ENCODE data around the gene ABCA1. TPM values are rescaled to one million over a fixed set of nuclear protein-coding genes. Genes with fewer than 3 reads are reported as not detected.
"Not testable (repeated sequence)": the region's sequence is repeated elsewhere in the genome, so short reads cannot be mapped to it uniquely, and the experiment has no call there.

Gene ABCA1
- total and polyA plus RNA-seq, 4 donors = 10.2 to 43.0 (median 27.8) TPM

- H3K27ac ChIP-seq (ENCODE audit: low read depth, low read length) = peak overlapping the region; percentile 80
- peaks cover 20% of the 10 kb centered on the region for H3K4me1 ChIP-seq (ENCODE audit: control insufficient read depth, insufficient read depth, low read length)
- DNase-seq (ENCODE audit: low read depth in 4 of 6, low spot score in 6 of 6) = peak in 3 of 6 donors; percentile 10 to 75 (median 46)
- H3K9me3 ChIP-seq (ENCODE audit: control insufficient read depth, insufficient read depth, low read length) = no peaks in the 10 kb centered on the region
- WGBS (ENCODE audit: insufficient coverage) = under 1% methylated on average over 41 of the region's 44 CpGs
- H3K4me3 ChIP-seq (ENCODE audit: low read depth, low read length) = peak overlapping the region; percentile 62
- no peaks in the 10 kb centered on the region for H3K36me3 ChIP-seq (ENCODE audit: control insufficient read depth, insufficient read depth, low read length)
- H3K27me3 ChIP-seq (ENCODE audit: control insufficient read depth, insufficient read depth, low read length) = peaks cover 5% of the 10 kb centered on the region
Measured at GRCh38 chr9:104927216-104927911, 591 bp downstream of the ABCA1 start.

GRCh38 chr9:104923740-104924139 lies 4.2 kb downstream of the ABCA1 start:
- 92% methylated on average over 3 of the region's 4 CpGs for WGBS (ENCODE audit: insufficient coverage)
- peaks cover 5% of the 10 kb centered on the region for H3K27me3 ChIP-seq (ENCODE audit: control insufficient read depth, insufficient read depth, low read length)
- H3K27ac ChIP-seq (ENCODE audit: low read depth, low read length) = no peak overlapping the region
- no peak overlapping the region for H3K4me3 ChIP-seq (ENCODE audit: low read depth, low read length)
- no peaks in the 10 kb centered on the region for H3K9me3 ChIP-seq (ENCODE audit: control insufficient read depth, insufficient read depth, low read length)
- H3K36me3 ChIP-seq (ENCODE audit: control insufficient read depth, insufficient read depth, low read length) = no peaks in the 10 kb centered on the region
- no peak for DNase-seq (ENCODE audit: low read depth in 4 of 6, low spot score in 6 of 6)
- H3K4me1 ChIP-seq (ENCODE audit: control insufficient read depth, insufficient read depth, low read length) = peaks cover 20% of the 10 kb centered on the region

GRCh38 chr9:104923289-104923688 lies 4.7 kb downstream of the ABCA1 start:
- Histone ChIP-seq H3K4me1 (ENCODE audit: control insufficient read depth, insufficient read depth, low read length) (peaks cover 16% of the 10 kb centered on the region), H3K27me3 (ENCODE audit: control insufficient read depth, insufficient read depth, low read length) (peaks cover 5% of the 10 kb centered on the region), H3K9me3 (ENCODE audit: control insufficient read depth, insufficient read depth, low read length) (no peaks in the 10 kb centered on the region), H3K27ac (ENCODE audit: low read depth, low read length) (no peak overlapping the region), H3K4me3 (ENCODE audit: low read depth, low read length) (no peak overlapping the region), H3K36me3 (ENCODE audit: control insufficient read depth, insufficient read depth, low read length) (no peaks in the 10 kb centered on the region)
- DNase-seq (ENCODE audit: low read depth in 4 of 6, low spot score in 6 of 6) = no peak
- no CpG with 5 or more reads among the region's 2 CpGs for WGBS (ENCODE audit: insufficient coverage)

- H3K27me3 ChIP-seq (ENCODE audit: control insufficient read depth, insufficient read depth, low read length); H3K4me3 ChIP-seq (ENCODE audit: low read depth, low read length); H3K36me3 ChIP-seq (ENCODE audit: control insufficient read depth, insufficient read depth, low read length); H3K27ac ChIP-seq (ENCODE audit: low read depth, low read length); DNase-seq (ENCODE audit: low read depth in 4 of 6, low spot score in 6 of 6); H3K9me3 ChIP-seq (ENCODE audit: control insufficient read depth, insufficient read depth, low read length): not testable (repeated sequence)
- peaks cover 13% of the 10 kb centered on the region for H3K4me1 ChIP-seq (ENCODE audit: control insufficient read depth, insufficient read depth, low read length)
- WGBS (ENCODE audit: insufficient coverage) = 60% methylated on average over 1 of the region's 7 CpGs
Measured at GRCh38 chr9:104922748-104923147, 5.2 kb downstream of the ABCA1 start.

- no peak overlapping the region for H3K27ac ChIP-seq (ENCODE audit: low read depth, low read length)
Measured at GRCh38 chr9:104921067-104921741, 6.8 kb downstream of the ABCA1 start.

GRCh38 chr9:104915753-104916152 lies 12.2 kb downstream of the ABCA1 start:
- DNase-seq (ENCODE audit: low read depth in 4 of 6, low spot score in 6 of 6) = peak in 3 of 6 donors; percentile 12 to 67 (median 40)
- H3K36me3 ChIP-seq (ENCODE audit: control insufficient read depth, insufficient read depth, low read length) = no peaks in the 10 kb centered on the region
- 50% methylated on average over 1 of the region's 3 CpGs for WGBS (ENCODE audit: insufficient coverage)
- no peaks in the 10 kb centered on the region for H3K27me3 ChIP-seq (ENCODE audit: control insufficient read depth, insufficient read depth, low read length)
- H3K27ac ChIP-seq (ENCODE audit: low read depth, low read length) = peak overlapping the region; percentile 15
- no peak overlapping the region for H3K4me3 ChIP-seq (ENCODE audit: low read depth, low read length)
- H3K4me1 ChIP-seq (ENCODE audit: control insufficient read depth, insufficient read depth, low read length) = peaks cover 6% of the 10 kb centered on the region
- H3K9me3 ChIP-seq (ENCODE audit: control insufficient read depth, insufficient read depth, low read length) = no peaks in the 10 kb centered on the region

More at GRCh38 chr9:104921067-104921741, 6.8 kb downstream of the ABCA1 start:
- Histone ChIP-seq H3K27me3 (ENCODE audit: control insufficient read depth, insufficient read depth, low read length) (no peaks in the 10 kb centered on the region), H3K9me3 (ENCODE audit: control insufficient read depth, insufficient read depth, low read length) (no peaks in the 10 kb centered on the region), H3K4me3 (ENCODE audit: low read depth, low read length) (no peak overlapping the region), H3K4me1 (ENCODE audit: control insufficient read depth, insufficient read depth, low read length) (peaks cover 6% of the 10 kb centered on the region), H3K36me3 (ENCODE audit: control insufficient read depth, insufficient read depth, low read length) (no peaks in the 10 kb centered on the region)
- WGBS (ENCODE audit: insufficient coverage) = no CpG with 5 or more reads among the region's 3 CpGs
- DNase-seq (ENCODE audit: low read depth in 4 of 6, low spot score in 6 of 6) = no peak

GRCh38 chr9:104915049-104915448 lies 12.9 kb downstream of the ABCA1 start:
- Histone ChIP-seq H3K9me3 (ENCODE audit: control insufficient read depth, insufficient read depth, low read length) (no peaks in the 10 kb centered on the region), H3K4me3 (ENCODE audit: low read depth, low read length) (no peak overlapping the region), H3K4me1 (ENCODE audit: control insufficient read depth, insufficient read depth, low read length) (peaks cover 6% of the 10 kb centered on the region), H3K27ac (ENCODE audit: low read depth, low read length) (no peak overlapping the region), H3K27me3 (ENCODE audit: control insufficient read depth, insufficient read depth, low read length) (no peaks in the 10 kb centered on the region), H3K36me3 (ENCODE audit: control insufficient read depth, insufficient read depth, low read length) (no peaks in the 10 kb centered on the region)
- no peak for DNase-seq (ENCODE audit: low read depth in 4 of 6, low spot score in 6 of 6)
- 59% methylated on average over 6 of the region's 7 CpGs for WGBS (ENCODE audit: insufficient coverage)

- Histone ChIP-seq H3K36me3 (ENCODE audit: control insufficient read depth, insufficient read depth, low read length) (no peaks in the 10 kb centered on the region), H3K4me3 (ENCODE audit: low read depth, low read length) (no peak overlapping the region), H3K27ac (ENCODE audit: low read depth, low read length) (no peak overlapping the region), H3K9me3 (ENCODE audit: control insufficient read depth, insufficient read depth, low read length) (no peaks in the 10 kb centered on the region), H3K27me3 (ENCODE audit: control insufficient read depth, insufficient read depth, low read length) (no peaks in the 10 kb centered on the region), H3K4me1 (ENCODE audit: control insufficient read depth, insufficient read depth, low read length) (peaks cover 6% of the 10 kb centered on the region)
- DNase-seq (ENCODE audit: low read depth in 4 of 6, low spot score in 6 of 6) = no peak
- WGBS (ENCODE audit: insufficient coverage) = no CpG with 5 or more reads among the region's 3 CpGs
Measured at GRCh38 chr9:104914466-104914865, 13.5 kb downstream of the ABCA1 start.

- H3K27ac ChIP-seq (ENCODE audit: low read depth, low read length) = no peak overlapping the region
- H3K36me3 ChIP-seq (ENCODE audit: control insufficient read depth, insufficient read depth, low read length) = no peaks in the 10 kb centered on the region
- 55% methylated on average over 1 of the region's 3 CpGs for WGBS (ENCODE audit: insufficient coverage)
- no peaks in the 10 kb centered on the region for H3K9me3 ChIP-seq (ENCODE audit: control insufficient read depth, insufficient read depth, low read length)
- no peaks in the 10 kb centered on the region for H3K27me3 ChIP-seq (ENCODE audit: control insufficient read depth, insufficient read depth, low read length)
- H3K4me3 ChIP-seq (ENCODE audit: low read depth, low read length) = no peak overlapping the region
- no peak for DNase-seq (ENCODE audit: low read depth in 4 of 6, low spot score in 6 of 6)
- H3K4me1 ChIP-seq (ENCODE audit: control insufficient read depth, insufficient read depth, low read length) = peaks cover 6% of the 10 kb centered on the region
Measured at GRCh38 chr9:104912606-104913005, 15.3 kb downstream of the ABCA1 start.

Data from spinal cord (tissue), 10 donors.